Upper lobe of left lung (tissue), 6 donors: ENCODE data around the gene LYPLA2. TPM values are rescaled to one million over a fixed set of nuclear protein-coding genes. Genes with fewer than 3 reads are reported as not detected.

Source experiments
- ATAC-seq, 2 donors: fragments of 200-7000 bp; cut with Tn5 transposase; one replicate each; pipeline ENCODE4 v1.9.1; 2022; ENCODE audit warnings: mild to moderate bottlenecking in 2 of 2, moderate library complexity in 2 of 2; ENCODE audit not compliant: low FRiP score in 2 of 2
- DNase-seq, 2 donors: peaks; one replicate each; pipeline ENCODE4 v3.0.0-alpha.2; 2019 to 2020
- H3K27ac ChIP-seq, 4 donors: fragments of 200-600 bp; sonication (generic); one replicate each; pipeline ENCODE4 v1.5.1; 2016 to 2019
- H3K27me3 ChIP-seq, 4 donors: fragments of 200-600 bp; sonication (generic); one replicate each; pipeline ENCODE4 v1.5.1; 2017 to 2019
- H3K36me3 ChIP-seq, 4 donors: fragments of 200-600 bp; sonication (generic); one replicate each; pipeline ENCODE4 v1.5.1; 2016 to 2019
- H3K4me1 ChIP-seq, 4 donors: fragments of 200-600 bp; sonication (generic); one replicate each; pipeline ENCODE4 v1.5.1; 2018 to 2019
- H3K4me3 ChIP-seq, 4 donors: fragments of 200-600 bp; sonication (generic); one replicate each; pipeline ENCODE4 v1.5.1; 2017 to 2019; ENCODE audit warnings: mild to moderate bottlenecking in 2 of 4, moderate library complexity in 1 of 4
- H3K9me3 ChIP-seq, 4 donors: fragments of 200-600 bp; sonication (generic); one replicate each; pipeline ENCODE4 v1.5.1; 2018 to 2019
- CTCF ChIP-seq, 6 experiments: fragments of 450-650 bp in 4 of 6; fragments of 200-600 bp in 2 of 6; sonication (generic) in 2 of 6; IDR thresholded peaks; one replicate each; pipeline ENCODE4 v1.5.1; 2016 to 2019; ENCODE audit warnings: antibody characterized with exemption in 6 of 6
- EP300 ChIP-seq, 4 donors: sonication (generic); formaldehyde crosslinking; IDR thresholded peaks; one replicate each; pipeline ENCODE4 v1.5.1; 2017; ENCODE audit warnings: antibody characterized with exemption in 4 of 4, control low read depth in 2 of 4
- POLR2A ChIP-seq, 4 donors: fragments of 450-650 bp; IDR thresholded peaks; one replicate each; pipeline ENCODE4 v1.5.1; 2016 to 2017; ENCODE audit warnings: antibody characterized with exemption in 4 of 4, mild to moderate bottlenecking in 2 of 4
- POLR2AphosphoS5 ChIP-seq, 2 donors: sonication (generic); formaldehyde crosslinking; IDR thresholded peaks; one replicate each; pipeline ENCODE4 v1.5.1; 2017; ENCODE audit warnings: antibody characterized with exemption in 2 of 2
- WGBS, 2 donors: methylation state at CpG; one replicate each; pipeline ENCODE4 v1.1.5; 2017 to 2018; 5-methylcytosine and 5-hydroxymethylcytosine counted together
- total RNA-seq, 6 donors: library from RNA; depleted of rRNA in 4 of 6; stranded (reverse); fragments of >200 nt in 4 of 6; gene quantifications; one replicate each; pipeline versions ENCODE4 v1.1.0 to v1.2.1, GENCODE V29; 2016 to 2021
- donor health status: DM: no; HTN: no; CAD: no; lungs with moderate emphysema.
- donor health status: DM: no; HTN: yes; CAD: no; lungs with severe emphysema.

The LYPLA2 gene
- total RNA-seq, 6 donors from 2014 or later, result 38.5 to 84.1 (median 59.9) TPM

DNA sequence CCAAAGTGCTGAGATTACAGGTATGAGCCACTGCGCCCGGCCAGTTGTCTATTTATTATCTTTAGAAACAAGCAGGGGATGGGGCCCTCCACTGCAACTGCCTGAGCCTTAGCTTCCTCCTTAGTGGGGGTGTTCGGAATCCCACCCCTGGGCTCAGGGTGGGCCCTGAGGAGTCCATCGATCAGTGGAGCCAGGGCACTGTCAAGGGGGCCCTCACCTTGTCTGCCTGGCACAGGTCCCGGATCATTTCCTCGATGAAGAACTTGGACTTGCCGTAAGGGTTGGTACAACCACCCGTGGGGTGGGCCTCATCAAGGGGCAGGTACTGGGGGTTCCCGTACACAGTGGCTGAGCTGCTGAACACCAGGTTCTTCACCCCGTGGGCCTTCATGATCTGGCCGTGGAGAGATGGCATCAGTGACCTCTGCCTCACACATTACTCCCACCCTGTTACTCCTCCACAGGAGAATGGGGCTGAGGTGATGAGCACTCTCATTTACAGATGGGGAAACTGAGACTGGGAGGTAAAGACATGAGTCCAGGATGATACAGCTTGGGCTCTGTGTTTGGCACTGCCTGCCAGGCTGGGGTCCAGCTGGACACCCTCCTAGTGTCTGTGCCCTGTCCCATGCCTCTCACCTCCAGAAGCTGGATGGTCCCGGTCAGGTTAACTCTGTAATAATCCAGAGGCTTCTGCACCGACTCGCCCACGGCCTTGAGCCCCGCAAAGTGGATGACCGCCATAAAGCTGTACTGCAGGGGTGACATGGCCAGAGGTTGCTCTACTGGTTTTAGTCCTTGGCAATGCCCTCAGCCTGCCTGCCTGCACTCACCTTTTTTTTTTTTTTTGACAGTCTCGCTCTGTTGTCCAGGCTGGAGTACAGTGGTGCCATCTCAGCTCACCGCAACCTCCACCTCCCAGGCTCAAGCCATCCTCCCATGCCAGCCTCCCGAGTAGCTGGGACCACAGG lies 6.8 kb downstream of the LYPLA2 start:
- DNase-seq (no peak), ATAC-seq (no peak)
- H3K4me1 ChIP-seq, result peaks cover 31 to 67% (median 38%) of the 10 kb centered on the region in 4 donors
- peak overlapping the region in 1 of 4 donors; percentile 94 for H3K27ac ChIP-seq
- no peak for TF ChIP-seq CTCF (IDR thresholded peaks at IDR 0.05)
- TF ChIP-seq POLR2A (IDR thresholded peaks at IDR 0.05), result no peak
- TF ChIP-seq EP300 (IDR thresholded peaks at IDR 0.05), result no peak
- TF ChIP-seq POLR2AphosphoS5 (IDR thresholded peaks at IDR 0.05), result no peak
- WGBS, 2 donors, result 77 to 84% methylated on average over 14 to 20 of the region's 20 CpGs
- H3K4me3 ChIP-seq, result peak overlapping the region in 1 of 4 donors; percentile 73
- no peaks in the 10 kb centered on the region for H3K27me3 ChIP-seq
- H3K36me3 ChIP-seq, result peaks cover 9 to 53% (median 37%) of the 10 kb centered on the region in 4 donors
- no peaks in the 10 kb centered on the region for H3K9me3 ChIP-seq

- Histone ChIP-seq H3K27me3 (no peaks in the 10 kb centered on the region), H3K4me1 (peaks cover 22 to 58% (median 29%) of the 10 kb centered on the region in 4 donors), H3K36me3 (peaks cover 9 to 50% (median 30%) of the 10 kb centered on the region in 4 donors), H3K9me3 (no peaks in the 10 kb centered on the region), H3K4me3 (peak overlapping the region in 3 of 4 donors; percentile 73 to 96 (median 86)), H3K27ac (peak overlapping the region; percentile 94 to 97 (median 95))
- WGBS, 2 donors, result 75 to 81% methylated on average over 10 to 12 of the region's 12 CpGs
- TF ChIP-seq EP300 (IDR thresholded peaks at IDR 0.05) (no peak), CTCF (IDR thresholded peaks at IDR 0.05) (peak in 1 of 6 experiments; percentile 5)
- DNase-seq (peak in 1 of 2 donors; percentile 40), ATAC-seq (no peak)
Observed at GRCh38 chr1:23798662-23799142, 7.8 kb downstream of the LYPLA2 start.

DNA sequence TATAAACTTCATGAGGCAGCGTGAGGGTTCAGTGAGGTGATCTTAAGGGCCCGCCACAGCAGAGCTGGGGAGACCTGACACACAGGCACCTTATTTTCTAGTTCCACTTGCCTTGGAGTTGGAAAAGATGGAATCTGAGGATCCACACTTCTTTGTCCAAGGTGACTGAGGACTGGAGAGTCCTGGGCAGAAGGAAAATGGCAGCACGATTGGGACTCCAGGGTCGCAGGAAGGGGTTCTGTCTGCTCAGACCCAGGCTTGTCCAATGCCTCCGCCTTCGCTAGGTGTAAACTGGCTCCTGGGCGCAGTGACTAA lies 8.3 kb downstream of the LYPLA2 start:
- peak overlapping the region in 3 of 4 donors; percentile 73 to 96 (median 86) for H3K4me3 ChIP-seq
- ATAC-seq (no peak), DNase-seq (no peak)
- H3K4me1 ChIP-seq, result peaks cover 20 to 58% (median 27%) of the 10 kb centered on the region in 4 donors
- no peaks in the 10 kb centered on the region for H3K27me3 ChIP-seq
- peak overlapping the region; percentile 94 to 97 (median 95) for H3K27ac ChIP-seq
- TF ChIP-seq POLR2A (IDR thresholded peaks at IDR 0.05) (no peak), CTCF (IDR thresholded peaks at IDR 0.05) (no peak), POLR2AphosphoS5 (IDR thresholded peaks at IDR 0.05) (no peak), EP300 (IDR thresholded peaks at IDR 0.05) (no peak)
- H3K9me3 ChIP-seq, result no peaks in the 10 kb centered on the region
- peaks cover 9 to 50% (median 30%) of the 10 kb centered on the region in 4 donors for H3K36me3 ChIP-seq
- WGBS, 2 donors, result 47 to 77% methylated on average over 2 to 7 of the region's 7 CpGs

DNA sequence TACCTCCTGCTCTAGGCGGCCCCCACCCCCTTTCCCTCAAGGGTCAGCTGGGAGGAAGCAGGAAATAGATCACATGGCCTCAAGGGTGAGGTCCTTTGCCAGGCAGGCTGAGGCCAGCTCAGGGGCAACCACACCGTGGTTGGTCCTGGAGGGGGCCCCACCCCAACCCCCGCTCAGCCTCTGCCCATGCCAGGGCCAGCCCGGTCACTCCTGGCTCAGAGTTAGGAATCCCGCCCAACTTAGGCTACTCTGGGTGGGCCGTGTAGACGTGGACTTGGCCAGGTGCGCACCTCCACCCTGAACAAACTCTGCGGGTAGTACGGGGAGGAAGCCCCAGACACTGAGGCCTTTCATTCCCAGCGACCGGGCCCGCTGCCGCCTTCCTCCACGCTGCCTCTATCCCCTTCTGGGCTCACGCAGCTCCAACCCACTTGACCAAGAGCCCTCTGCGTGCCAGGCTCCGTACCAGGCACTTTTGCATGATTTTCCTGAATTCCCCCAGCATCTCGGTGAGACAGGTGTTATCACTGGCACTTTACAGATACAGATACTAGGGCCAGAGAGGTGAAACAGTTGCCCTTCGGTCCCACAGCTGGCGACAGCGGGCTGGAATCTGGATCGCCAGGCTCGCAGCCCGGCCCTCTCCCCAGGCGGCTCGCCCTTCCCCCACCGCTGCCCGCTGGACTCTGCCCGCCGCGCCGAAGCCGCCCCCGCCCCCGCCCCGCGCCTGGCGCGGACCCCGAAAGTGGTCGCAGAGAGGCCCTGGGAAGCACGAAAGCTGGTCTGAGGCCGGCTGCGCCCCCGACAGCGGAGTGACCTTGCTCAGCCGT lies 8.8 kb downstream of the LYPLA2 start:
- peaks cover 20 to 58% (median 26%) of the 10 kb centered on the region in 4 donors for H3K4me1 ChIP-seq
- H3K27ac ChIP-seq, result peak overlapping the region; percentile 94 to 97 (median 95)
- TF ChIP-seq CTCF (IDR thresholded peaks at IDR 0.05), result no peak
- peak; percentile 89 to 90 for TF ChIP-seq POLR2AphosphoS5 (IDR thresholded peaks at IDR 0.05)
- peak in 3 of 4 donors; percentile 41 to 86 (median 69) for TF ChIP-seq POLR2A (IDR thresholded peaks at IDR 0.05)
- peak; percentile 46 to 89 for ATAC-seq
- H3K4me3 ChIP-seq, result peak overlapping the region; percentile 73 to 96 (median 91)
- WGBS, 2 donors, result 0% methylated on average over 21 of the region's 48 CpGs; no CpG with 5 or more reads in 1 of the 2 donors
- H3K9me3 ChIP-seq, result no peaks in the 10 kb centered on the region
- peaks cover 9 to 48% (median 28%) of the 10 kb centered on the region in 4 donors for H3K36me3 ChIP-seq
- H3K27me3 ChIP-seq, result no peaks in the 10 kb centered on the region
- peak; percentile 92 to 94 for DNase-seq
